Smooth muscle cell of the brain vasculature (primary cell): Measurements from ENCODE around the gene USB1.
"Not testable (repeated sequence)": the region's sequence is repeated elsewhere in the genome, so short reads cannot be mapped to it uniquely, and the experiment has no call there.

Source experiments
- DNase-seq: peaks from one replicate; pipeline ENCODE4 v3.0.0-alpha.2; 2012; ENCODE audit warnings: low read depth, low spot score

The USB1 gene

GRCh38 chr16:57994361-57994760 is 6.8 kb upstream of the USB1 start:
- no peak for DNase-seq

DNA sequence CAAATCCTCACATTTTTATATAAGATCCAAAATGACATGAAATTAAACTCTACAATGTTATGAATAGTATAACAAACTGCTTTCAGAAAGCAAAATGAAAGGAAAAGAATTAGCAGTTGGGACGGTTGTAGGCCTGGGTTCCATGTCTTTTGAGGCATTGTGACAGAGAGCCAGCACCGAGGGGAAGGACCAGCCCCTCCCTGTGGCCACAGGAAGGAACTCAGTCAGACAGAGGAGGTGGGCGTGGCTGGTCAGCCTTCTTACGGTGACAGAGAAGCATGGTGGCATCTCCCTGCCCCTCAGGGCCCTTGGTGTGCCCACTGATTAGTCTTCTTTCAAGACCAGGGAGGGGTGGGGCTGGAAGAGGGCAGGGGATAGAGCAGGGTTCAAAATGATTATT is 6.4 kb upstream of the USB1 start:
- DNase-seq: no peak

DNA sequence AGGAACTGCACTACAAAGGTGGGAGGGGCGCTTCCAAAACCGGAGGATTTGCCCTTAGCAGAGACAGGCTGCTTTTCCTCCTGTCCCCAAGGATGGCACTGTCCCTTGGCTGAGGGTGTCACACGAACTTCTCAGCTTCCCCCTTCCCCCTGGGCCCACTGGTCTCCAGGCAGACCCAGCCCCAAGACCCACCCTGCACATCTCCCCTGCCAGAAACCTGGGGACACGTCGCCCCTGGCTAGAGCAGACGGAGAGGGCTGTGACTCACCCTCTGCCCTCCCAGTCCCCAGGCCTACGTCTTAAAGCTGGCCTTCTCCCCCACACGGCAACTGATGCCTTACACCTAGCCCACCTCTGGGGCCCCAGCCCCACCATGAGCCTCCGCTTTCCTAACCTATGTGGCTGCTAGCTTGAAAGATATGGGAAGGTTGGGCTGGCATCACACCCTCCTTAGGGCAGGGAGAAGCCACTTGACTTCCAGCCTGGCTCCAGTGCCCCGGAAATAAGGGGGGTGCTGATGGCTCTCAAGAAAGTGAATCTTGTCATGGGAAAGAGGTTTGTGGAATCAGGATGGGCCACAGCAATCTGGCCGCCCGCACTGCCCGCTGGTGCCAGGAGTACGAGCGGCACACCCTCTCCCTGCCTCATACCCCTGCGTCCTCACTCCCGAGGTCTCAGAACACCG is 5.3 kb upstream of the USB1 start:
- no peak for DNase-seq

GRCh38 chr16:57996406-57997175 is 4.6 kb upstream of the USB1 start:
- DNase-seq: no peak

- DNase-seq: no peak
These were observed 4.1 kb upstream of the USB1 start for GRCh38 chr16:57997176-57997527.

GRCh38 chr16:57997528-57998265 is 3.5 kb upstream of the USB1 start:
- no peak for DNase-seq

- DNase-seq: no peak
These were observed 2.7 kb upstream of the USB1 start for GRCh38 chr16:57998486-57998885.

DNA sequence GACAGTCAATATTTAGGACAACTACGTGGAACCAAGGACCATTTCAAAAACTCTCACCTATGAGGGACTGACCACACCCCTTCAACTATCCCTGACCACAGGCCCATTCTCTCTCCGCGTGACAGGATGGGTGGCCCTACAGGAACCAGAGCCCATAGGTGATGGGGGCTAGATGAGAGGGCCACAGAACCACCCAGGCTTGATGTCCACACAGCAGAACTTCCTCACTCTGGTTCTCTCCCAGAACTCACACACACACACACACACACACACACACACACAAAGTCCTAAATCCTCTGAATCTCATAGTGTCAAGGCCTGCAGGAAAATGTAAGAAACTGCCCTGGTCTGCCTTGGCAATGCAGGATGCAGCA is 2.2 kb upstream of the USB1 start:
- no peak for DNase-seq

GRCh38 chr16:57999366-57999970 is 1.7 kb upstream of the USB1 start:
- no peak for DNase-seq

DNA sequence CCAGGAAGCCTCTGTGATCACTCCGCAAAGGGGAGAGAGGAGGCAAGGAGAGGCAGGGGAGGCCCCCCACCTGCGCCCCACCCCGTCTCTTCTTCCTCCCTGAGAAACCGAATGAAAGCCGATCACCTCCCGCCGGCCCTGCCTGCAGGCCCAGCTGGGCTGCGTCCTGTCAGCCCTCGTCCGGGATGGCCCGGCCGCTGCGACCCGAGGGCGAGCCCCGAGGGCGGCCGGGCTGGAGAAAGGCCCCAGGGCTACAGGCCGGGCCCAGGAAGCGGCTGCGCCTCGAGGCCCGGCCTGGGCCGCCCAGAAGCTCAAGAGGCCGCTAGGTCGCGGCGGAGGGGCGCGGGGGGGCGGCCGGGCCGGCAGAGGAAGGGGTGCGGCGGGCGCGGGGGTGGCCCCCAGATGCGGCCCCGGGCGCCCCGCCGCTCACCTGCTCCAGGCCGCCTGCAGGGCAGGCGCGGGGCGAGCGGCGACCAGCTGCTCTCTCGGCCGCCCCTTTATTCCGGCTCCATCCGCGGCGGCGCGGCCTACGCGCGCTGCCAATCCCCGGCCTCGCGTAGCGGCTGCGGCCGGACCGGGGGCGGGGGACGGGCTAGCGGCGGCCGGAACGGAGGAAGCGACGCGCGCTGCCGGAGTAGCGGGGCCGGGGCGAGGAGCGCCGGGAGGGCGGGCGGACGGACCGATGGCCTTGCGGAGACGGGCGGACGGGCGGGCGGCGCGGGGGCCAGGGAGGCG is 1.1 kb upstream of the USB1 start, which contains the start of gene ZNF319:
ZNF319 (minus strand) TSS at position 702 of the 735 bp plus-strand sequence. CDS start 2,407 bp downstream, outside the sequence.
- no peak for DNase-seq

- DNase-seq: no peak
These were observed 691 bp downstream of the USB1 start for GRCh38 chr16:58001781-58002415.

- no peak for DNase-seq
These were observed 1.2 kb downstream of the USB1 start for GRCh38 chr16:58002416-58002800.

- no peak for DNase-seq
These were observed 1.7 kb downstream of the USB1 start for GRCh38 chr16:58002936-58003335.

DNA sequence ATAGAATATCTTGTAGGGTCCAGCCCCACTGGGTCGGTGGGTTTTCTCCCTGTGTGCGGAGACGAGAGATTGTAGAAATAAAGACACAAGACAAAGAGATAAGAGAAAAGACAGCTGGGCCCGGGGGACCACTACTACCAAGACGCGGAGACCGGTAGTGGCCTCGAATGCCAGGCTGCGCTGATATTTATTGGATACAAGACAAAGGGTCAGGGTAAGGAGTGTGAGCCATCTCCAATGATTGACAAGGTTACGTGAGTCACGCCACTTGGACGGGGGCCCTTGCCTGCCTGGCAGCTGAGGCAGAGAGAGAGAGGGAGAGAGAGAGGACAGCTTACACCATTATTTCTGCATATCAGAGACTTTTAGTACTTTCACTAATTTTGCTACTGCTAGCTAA is 3.5 kb downstream of the USB1 start:
- not testable (repeated sequence) for DNase-seq

- no peak for DNase-seq
These were observed 8.7 kb downstream of the USB1 start for GRCh38 chr16:58009856-58010416.

DNA sequence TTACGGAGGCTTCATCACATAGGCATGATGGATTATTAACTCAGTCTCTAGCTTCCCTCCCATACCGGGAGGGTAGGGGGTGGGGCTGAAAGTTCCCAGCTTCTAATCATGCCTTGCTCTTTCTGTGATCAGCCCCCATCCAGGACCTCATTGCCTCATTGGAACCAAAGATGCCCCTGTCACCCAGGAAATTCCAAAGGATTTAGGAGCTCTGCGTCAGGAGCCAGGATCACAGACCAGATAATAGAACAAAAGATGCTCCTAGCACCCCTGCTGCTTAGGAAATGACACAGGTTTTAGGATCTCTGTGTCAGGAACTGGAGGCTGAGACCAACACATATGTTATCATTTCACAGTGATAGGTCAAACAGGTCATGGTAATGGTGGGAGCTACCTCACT is 9.7 kb downstream of the USB1 start:
- no peak for DNase-seq

DNA sequence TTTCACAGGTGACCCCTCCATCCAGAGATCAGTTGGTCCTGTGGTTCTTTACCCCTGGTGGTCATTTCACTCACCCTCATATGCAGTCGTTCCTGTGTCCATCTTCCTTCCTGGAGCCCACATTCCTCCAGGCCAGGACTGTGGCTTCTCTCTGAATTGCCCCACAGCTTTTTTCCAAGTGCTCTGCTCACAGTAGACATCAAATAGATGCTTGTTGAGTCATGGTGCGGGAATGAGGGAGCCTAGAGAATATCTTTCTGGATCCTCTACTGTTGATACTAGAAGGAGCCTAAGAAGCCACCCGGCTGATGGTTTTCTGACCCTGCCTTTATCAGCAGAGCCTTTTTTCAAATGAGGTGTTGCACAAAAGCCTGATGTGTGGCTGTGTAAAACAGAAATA is 10.4 kb downstream of the USB1 start:
- DNase-seq: no peak

- no peak for DNase-seq
These were observed 11.3 kb downstream of the USB1 start for GRCh38 chr16:58012481-58012880.

DNA sequence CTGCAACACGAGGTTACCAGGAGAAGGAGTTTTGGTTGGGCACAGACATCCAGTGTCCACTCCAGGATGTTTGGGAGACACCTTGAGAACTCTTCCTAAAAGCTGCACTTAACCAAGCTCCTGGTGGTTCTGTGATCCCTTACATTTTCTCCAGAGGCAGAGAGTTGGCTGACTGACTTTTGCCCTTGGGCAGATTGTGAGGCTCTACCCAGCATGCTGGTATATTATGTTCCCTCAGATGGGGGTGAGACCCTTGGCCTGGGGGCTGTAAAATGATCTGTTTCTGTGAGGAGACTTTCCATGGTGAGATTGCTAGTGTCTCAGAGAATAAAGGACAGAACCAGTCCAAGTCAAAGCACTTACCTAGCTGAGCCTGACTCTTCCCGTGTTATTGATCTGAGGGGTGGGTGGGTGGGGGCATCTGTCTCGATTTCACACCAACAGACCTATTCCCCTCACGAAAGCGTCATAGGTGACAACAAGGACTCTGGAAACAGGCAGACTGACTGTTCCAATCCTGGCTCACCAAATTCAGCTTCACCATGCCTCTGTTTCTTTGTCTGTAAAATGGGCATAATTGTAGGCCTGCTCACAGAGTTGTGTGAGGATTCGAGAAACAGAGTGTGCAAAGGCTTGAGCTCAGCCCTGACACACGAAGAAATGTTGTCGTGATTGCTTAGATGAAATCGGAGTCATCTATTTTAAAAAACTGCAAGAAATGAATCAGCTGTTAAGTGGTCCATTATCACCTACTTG is 12.2 kb downstream of the USB1 start:
- no peak for DNase-seq

DNA sequence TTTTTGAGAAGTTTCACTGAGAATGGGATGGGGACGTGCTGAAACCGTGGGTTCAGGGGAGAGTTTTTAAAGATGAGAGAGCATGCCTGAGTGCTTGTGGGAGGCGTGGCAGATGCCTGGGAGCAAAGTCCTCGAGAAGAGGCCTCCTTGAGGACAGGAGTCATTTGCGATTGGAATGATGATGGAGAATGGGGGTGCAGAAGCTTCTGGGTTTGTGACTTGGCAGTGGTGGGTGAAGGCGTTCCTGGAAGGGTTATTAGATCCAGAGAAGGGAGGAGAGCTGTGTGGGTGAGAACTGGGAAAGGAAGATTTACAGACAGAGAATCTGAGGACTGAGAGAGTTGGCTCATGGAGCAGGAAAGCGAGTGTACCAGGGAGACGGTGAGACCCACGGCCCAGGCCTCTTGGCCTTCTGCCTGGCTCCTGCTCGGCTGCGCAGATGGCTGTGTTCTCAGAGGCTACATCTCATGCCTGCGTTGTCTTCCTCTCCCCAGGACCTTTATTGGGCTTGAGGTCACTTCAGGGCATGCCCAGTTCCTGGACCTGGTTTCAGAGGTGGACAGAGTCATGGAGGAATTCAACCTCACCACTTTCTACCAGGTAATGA is 15.7 kb downstream of the USB1 start:
- DNase-seq: no peak
